Nephron progenitor cell (in vitro differentiated cells): Measurements from ENCODE around the gene NBL1.
"Not testable (repeated sequence)": the region's sequence is repeated elsewhere in the genome, so short reads cannot be mapped to it uniquely, and the experiment has no call there.

Experiments used
- DNase-seq: peaks from one replicate; pipeline ENCODE4 v3.0.0; 2021
- H3K27ac Mint-ChIP-seq: 2 replicates; pipeline ENCODE4 v1.8.0; 2021; ENCODE audit warnings: mild to moderate bottlenecking, moderate library complexity, mixed read lengths
- H3K27me3 Mint-ChIP-seq: 2 replicates; pipeline ENCODE4 v1.8.0; 2021; ENCODE audit warnings: mild to moderate bottlenecking, low read depth, mixed read lengths; ENCODE audit not compliant: poor library complexity
- H3K36me3 Mint-ChIP-seq: 2 replicates; pipeline ENCODE4 v1.8.0; 2021; ENCODE audit warnings: low read depth, mixed read lengths
- H3K4me1 Mint-ChIP-seq: 2 replicates; pipeline ENCODE4 v1.8.0; 2021; ENCODE audit warnings: mixed read lengths
- H3K4me3 Mint-ChIP-seq: 2 replicates; pipeline ENCODE4 v1.8.0; 2021; ENCODE audit warnings: mild to moderate bottlenecking, moderate library complexity, mixed read lengths
- H3K9me3 Mint-ChIP-seq: 2 replicates; pipeline ENCODE4 v1.8.0; 2021; ENCODE audit warnings: mild to moderate bottlenecking, moderate library complexity, mixed read lengths
- CTCF ChIP-seq: fragments of 200-600 bp; sonication (generic); IDR thresholded peaks from 2 replicates; pipeline ENCODE4 v1.5.0; 2021; ENCODE audit warnings: antibody characterized with exemption

NBL1 gene

GRCh38 chr1:19633106-19633505 lies 11.0 kb upstream of the NBL1 start:
- no peak overlapping the region for H3K27ac Mint-ChIP-seq
- no peak for TF ChIP-seq CTCF

GRCh38 chr1:19635064-19635463 lies 9.0 kb upstream of the NBL1 start:
- H3K9me3 Mint-ChIP-seq, H3K4me1 Mint-ChIP-seq, H3K36me3 Mint-ChIP-seq, H3K4me3 Mint-ChIP-seq, H3K27ac Mint-ChIP-seq, DNase-seq: not testable (repeated sequence)
- H3K27me3 Mint-ChIP-seq, result peaks cover 20% of the 10 kb centered on the region

More at GRCh38 chr1:19633106-19633505, 11.0 kb upstream of the NBL1 start:
- Mint-ChIP-seq H3K4me1 (no peaks in the 10 kb centered on the region), H3K4me3 (no peak overlapping the region), H3K27me3 (peaks cover 6% of the 10 kb centered on the region), H3K36me3 (peaks cover 8% of the 10 kb centered on the region), H3K9me3 (no peaks in the 10 kb centered on the region)
- DNase-seq, result no peak

GRCh38 chr1:19635646-19636045 lies 8.5 kb upstream of the NBL1 start:
- DNase-seq, result no peak
- no peak for TF ChIP-seq CTCF
- Mint-ChIP-seq H3K9me3 (no peaks in the 10 kb centered on the region), H3K4me3 (no peak overlapping the region), H3K27ac (no peak overlapping the region), H3K27me3 (peaks cover 26% of the 10 kb centered on the region), H3K36me3 (no peaks in the 10 kb centered on the region), H3K4me1 (no peaks in the 10 kb centered on the region)

GRCh38 chr1:19636065-19636464 lies 8.0 kb upstream of the NBL1 start:
- no peak for DNase-seq
- Mint-ChIP-seq H3K36me3 (no peaks in the 10 kb centered on the region), H3K27me3 (peaks cover 30% of the 10 kb centered on the region), H3K27ac (no peak overlapping the region), H3K4me3 (no peak overlapping the region), H3K9me3 (no peaks in the 10 kb centered on the region), H3K4me1 (no peaks in the 10 kb centered on the region)
- TF ChIP-seq CTCF, result no peak

GRCh38 chr1:19636749-19637148 lies 7.4 kb upstream of the NBL1 start:
- not testable (repeated sequence) for H3K9me3 Mint-ChIP-seq, H3K36me3 Mint-ChIP-seq, H3K4me3 Mint-ChIP-seq, H3K4me1 Mint-ChIP-seq, DNase-seq, H3K27ac Mint-ChIP-seq
- peaks cover 37% of the 10 kb centered on the region for H3K27me3 Mint-ChIP-seq

GRCh38 chr1:19637606-19638005 lies 6.5 kb upstream of the NBL1 start:
- TF ChIP-seq CTCF, result no peak
- no peaks in the 10 kb centered on the region for H3K36me3 Mint-ChIP-seq
- no peak for DNase-seq
- H3K27ac Mint-ChIP-seq, result no peak overlapping the region
- peaks cover 45% of the 10 kb centered on the region for H3K27me3 Mint-ChIP-seq
- no peak overlapping the region for H3K4me3 Mint-ChIP-seq
- H3K4me1 Mint-ChIP-seq, result no peaks in the 10 kb centered on the region
- H3K9me3 Mint-ChIP-seq, result no peaks in the 10 kb centered on the region

- H3K36me3 Mint-ChIP-seq, H3K9me3 Mint-ChIP-seq, H3K27ac Mint-ChIP-seq, H3K4me3 Mint-ChIP-seq, DNase-seq, H3K4me1 Mint-ChIP-seq: not testable (repeated sequence)
- peaks cover 57% of the 10 kb centered on the region for H3K27me3 Mint-ChIP-seq
Measured at GRCh38 chr1:19639228-19639627, 4.9 kb upstream of the NBL1 start.

- no peak overlapping the region for H3K4me3 Mint-ChIP-seq
- H3K27ac Mint-ChIP-seq, result no peak overlapping the region
- peaks cover 9% of the 10 kb centered on the region for H3K4me1 Mint-ChIP-seq
- no peak for DNase-seq
- H3K9me3 Mint-ChIP-seq, result no peaks in the 10 kb centered on the region
- H3K27me3 Mint-ChIP-seq, result peaks cover 62% of the 10 kb centered on the region
- TF ChIP-seq CTCF, result no peak
- H3K36me3 Mint-ChIP-seq, result no peaks in the 10 kb centered on the region
Measured at GRCh38 chr1:19639999-19640362, 4.1 kb upstream of the NBL1 start.
